Measurements from ENCODE around the gene RHOH.
"Not testable (repeated sequence)": the region's sequence is repeated elsewhere in the genome, so short reads cannot be mapped to it uniquely, and the experiment has no call there.

GRCh38 chr4:40295030-40295429 lies 98.2 kb downstream of the RHOH start:
- TF ChIP-seq POLR2AphosphoS5, POU2F2, TAF1, POLR2A (IDR thresholded peaks at IDR 0.05; ENCODE audit: low read depth, low read length): not testable (repeated sequence)

Measured in GM12891 (cell line).